GM19025 (cell line): ENCODE measurements around the gene EPS8L1.
"Not testable (repeated sequence)": the region's sequence is repeated elsewhere in the genome, so short reads cannot be mapped to it uniquely, and the experiment has no call there.

ENCODE experiments used
- ATAC-seq: cut with Tn5 transposase; IDR thresholded peaks from one replicate; pipeline ENCODE4 v1.9.1; 2021; ENCODE audit warnings: mild to moderate bottlenecking, low read depth, moderate library complexity; ENCODE audit not compliant: unreplicated experiment

EPS8L1 gene

GRCh38 chr19:55092423-55093318, 17.0 kb downstream of the EPS8L1 start:
- no peak for ATAC-seq

- no peak for ATAC-seq
Measured at GRCh38 chr19:55094456-55095259, 19.0 kb downstream of the EPS8L1 start.

GRCh38 chr19:55095260-55096060, 19.8 kb downstream of the EPS8L1 start:
- ATAC-seq, result no peak

GRCh38 chr19:55096061-55096701, 20.5 kb downstream of the EPS8L1 start:
- no peak for ATAC-seq

- ATAC-seq, result no peak
Measured at GRCh38 chr19:55097864-55098715, 22.4 kb downstream of the EPS8L1 start.

- ATAC-seq, result no peak
Measured at GRCh38 chr19:55098716-55099556, 23.3 kb downstream of the EPS8L1 start.

GRCh38 chr19:55099557-55100506, 24.2 kb downstream of the EPS8L1 start:
- no peak for ATAC-seq

GRCh38 chr19:55101261-55101660, 25.6 kb downstream of the EPS8L1 start:
- ATAC-seq, result no peak

GRCh38 chr19:55103190-55103589, 27.5 kb downstream of the EPS8L1 start:
- no peak for ATAC-seq

- no peak for ATAC-seq
Measured at GRCh38 chr19:55105237-55105636, 29.6 kb downstream of the EPS8L1 start.

- no peak for ATAC-seq
Measured at GRCh38 chr19:55106591-55106990, 30.9 kb downstream of the EPS8L1 start.

GRCh38 chr19:55107252-55107651, 31.6 kb downstream of the EPS8L1 start:
- not testable (repeated sequence) for ATAC-seq

GRCh38 chr19:55109527-55110291, 34.0 kb downstream of the EPS8L1 start:
- no peak for ATAC-seq

GRCh38 chr19:55111238-55111831, 35.7 kb downstream of the EPS8L1 start:
- no peak for ATAC-seq

GRCh38 chr19:55112246-55112776, 36.6 kb downstream of the EPS8L1 start:
- ATAC-seq, result no peak
